GM18505 (cell line): Measurements from ENCODE around the gene C3orf70.

Source experiments
- ATAC-seq: cut with Tn5 transposase; IDR thresholded peaks from one replicate; pipeline ENCODE4 v1.9.1; 2021; ENCODE audit not compliant: unreplicated experiment
- POLR2A ChIP-seq: IDR thresholded peaks from 4 replicates; pipeline ENCODE4 v1.6.1; 2011; ENCODE audit warnings: borderline replicate concordance; ENCODE audit not compliant: insufficient read depth, insufficient read length; ENCODE audit errors: extremely low read depth

The C3orf70 gene

GRCh38 chr3:185069037-185070030 is 83.5 kb downstream of the C3orf70 start:
- no peak for ATAC-seq
- no peak for TF ChIP-seq POLR2A

GRCh38 chr3:185067173-185067572 is 85.7 kb downstream of the C3orf70 start:
- ATAC-seq = no peak
- no peak for TF ChIP-seq POLR2A

- TF ChIP-seq POLR2A = no peak
- no peak for ATAC-seq
Measured at GRCh38 chr3:185066251-185066650, 86.6 kb downstream of the C3orf70 start.

- no peak for TF ChIP-seq POLR2A
- no peak for ATAC-seq
Measured at GRCh38 chr3:185065059-185065458, 87.8 kb downstream of the C3orf70 start.

- no peak for ATAC-seq
- TF ChIP-seq POLR2A = no peak
Measured at GRCh38 chr3:185063431-185063830, 89.4 kb downstream of the C3orf70 start.

- TF ChIP-seq POLR2A = no peak
- no peak for ATAC-seq
Measured at GRCh38 chr3:185062191-185062590, 90.7 kb downstream of the C3orf70 start.

DNA sequence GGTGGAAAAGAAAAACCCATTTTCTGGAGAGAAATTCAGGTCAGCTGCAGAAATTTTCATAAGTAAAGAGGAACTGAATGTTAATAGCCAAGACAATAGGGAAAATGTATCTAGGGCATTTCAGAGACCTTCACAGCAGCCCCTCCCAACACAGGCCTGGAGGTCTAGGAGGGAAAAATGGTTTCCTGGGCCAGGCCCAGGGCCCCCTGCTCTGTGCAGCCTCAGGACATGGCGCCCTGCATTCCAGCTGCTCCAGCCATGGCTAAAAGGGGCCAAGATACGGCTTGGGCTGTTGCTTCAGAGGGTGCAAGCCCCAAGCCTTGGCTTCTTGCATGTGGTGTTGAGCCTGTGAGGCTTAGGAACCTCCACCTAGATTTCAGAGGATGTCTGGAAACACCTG is 92.2 kb downstream of the C3orf70 start:
- ATAC-seq = no peak
- no peak for TF ChIP-seq POLR2A

- no peak for ATAC-seq
- TF ChIP-seq POLR2A = no peak
Measured at GRCh38 chr3:185059766-185060165, 93.1 kb downstream of the C3orf70 start.

DNA sequence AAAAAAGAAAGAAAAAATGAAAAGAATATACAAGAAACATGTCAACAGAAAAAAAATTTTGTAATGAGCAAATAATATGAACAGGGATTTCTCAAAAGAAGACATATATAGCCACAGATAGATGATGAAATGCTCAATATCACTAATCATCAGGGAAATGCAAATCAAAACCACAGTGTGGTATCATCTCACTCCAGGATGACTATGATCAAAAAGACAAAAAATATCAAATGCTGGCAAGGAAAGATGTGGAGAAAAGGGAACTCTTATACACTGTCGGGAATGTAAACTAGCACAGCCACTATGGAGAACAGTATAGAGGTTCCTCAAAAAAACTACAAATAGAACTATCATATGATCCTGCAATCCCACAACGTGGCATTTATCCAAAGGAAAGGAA is 94.1 kb downstream of the C3orf70 start:
- TF ChIP-seq POLR2A = no peak
- ATAC-seq = no peak

DNA sequence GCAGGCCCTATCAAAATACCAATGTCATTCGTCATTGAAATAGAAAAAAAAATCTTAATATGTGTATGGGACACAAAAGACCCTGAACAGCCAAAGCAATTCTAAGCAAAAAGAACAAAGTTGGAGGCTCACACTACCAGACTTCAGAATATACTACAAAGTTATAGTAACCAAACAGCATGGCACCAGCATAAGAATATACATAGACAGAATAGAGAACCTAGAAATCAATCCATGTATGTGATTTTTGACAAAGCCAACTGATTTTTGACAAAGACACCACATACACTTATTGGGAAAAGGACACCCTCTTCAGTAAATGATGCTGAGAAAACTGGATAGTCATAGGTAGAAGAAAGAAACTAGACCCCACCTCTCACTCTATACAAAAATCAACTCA is 95.0 kb downstream of the C3orf70 start:
- no peak for TF ChIP-seq POLR2A
- ATAC-seq = no peak

- TF ChIP-seq POLR2A = no peak
- ATAC-seq = no peak
Measured at GRCh38 chr3:185056908-185057307, 96.0 kb downstream of the C3orf70 start.

DNA sequence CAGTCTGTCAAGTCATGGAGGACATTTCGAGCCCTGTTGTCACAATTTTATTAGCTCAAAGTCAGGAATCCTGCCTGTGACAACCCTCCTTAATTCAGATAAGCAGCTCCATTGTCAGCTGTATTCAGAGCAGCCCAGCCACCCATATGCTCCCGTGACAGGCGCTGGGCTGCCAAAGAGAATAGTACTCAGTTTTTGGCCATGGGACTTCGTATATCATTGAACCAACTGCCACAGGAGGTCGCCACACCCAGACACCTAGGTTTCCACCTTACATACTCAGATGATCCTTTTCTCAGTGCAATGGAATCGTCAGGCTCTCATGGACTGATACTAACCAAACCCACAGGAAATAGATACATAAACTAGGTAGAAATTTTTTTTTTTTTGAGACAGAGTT is 100.2 kb downstream of the C3orf70 start:
- TF ChIP-seq POLR2A = no peak
- ATAC-seq = no peak

- ATAC-seq = no peak
- TF ChIP-seq POLR2A = no peak
Measured at GRCh38 chr3:185051801-185052200, 101.1 kb downstream of the C3orf70 start.

GRCh38 chr3:185049710-185050109 is 103.2 kb downstream of the C3orf70 start:
- TF ChIP-seq POLR2A = no peak
- no peak for ATAC-seq
